Activated CD4-positive, alpha-beta T cell treated with anti-CD3 and anti-CD28 coated beads for 1 hour (primary cell): ENCODE measurements around the gene ZNF214.

Experiments used
- DNase-seq: peaks from one replicate; pipeline ENCODE4 v3.0.0-alpha.2; 2020

The ZNF214 gene

DNA sequence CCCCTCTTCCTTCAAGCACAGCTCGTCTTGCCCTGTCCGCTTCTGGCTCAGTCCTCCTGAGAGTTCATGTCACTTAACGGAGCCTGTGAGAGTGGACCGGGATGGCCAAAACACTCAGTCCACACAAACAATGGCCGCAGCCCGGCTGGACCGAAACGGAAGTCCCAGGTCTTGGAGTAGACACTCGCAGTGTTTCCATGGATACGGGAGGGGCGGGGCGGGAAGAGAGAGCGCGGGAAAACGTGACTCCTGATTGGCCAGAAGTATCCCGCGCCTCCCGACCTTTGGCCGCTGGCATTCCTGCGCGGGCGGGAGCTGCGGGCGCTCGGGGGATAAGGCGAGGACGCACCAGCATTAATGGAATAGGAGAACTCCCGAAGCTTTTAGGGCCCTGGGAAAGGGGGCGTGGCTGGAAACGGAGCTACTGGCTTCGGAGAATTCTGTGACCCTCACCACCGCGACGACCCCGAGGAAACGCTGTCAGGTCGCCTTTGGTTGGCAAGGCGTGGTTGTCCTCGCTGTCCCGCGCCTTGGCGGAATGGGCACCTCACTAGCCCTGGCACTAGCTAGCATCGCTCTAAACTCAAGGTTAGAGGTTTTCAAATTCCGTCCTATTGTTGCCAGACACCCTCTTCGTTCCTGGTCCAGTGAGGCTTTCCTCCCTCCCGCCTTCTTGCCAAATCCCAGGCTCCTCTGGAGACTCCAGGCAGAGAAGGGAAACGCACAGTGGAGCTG, at the start of gene ZNF214, which contains the start of gene NLRP14:
Gene ZNF214 (minus strand): TSS at position 164 of the 735 bp plus-strand sequence. CDS start 17,511 bp downstream, outside the sequence.
Gene NLRP14 (plus strand): TSS at position 297 of the 735 bp plus-strand sequence. CDS start 18,108 bp downstream, outside the sequence.
- DNase-seq = no peak

- DNase-seq = no peak
Measured at GRCh38 chr11:7062534-7062933, 42.4 kb upstream of the ZNF214 start.

- no peak for DNase-seq
Measured at GRCh38 chr11:7060868-7061267, 40.7 kb upstream of the ZNF214 start.

GRCh38 chr11:7057641-7058040, 37.5 kb upstream of the ZNF214 start:
- DNase-seq = no peak

- no peak for DNase-seq
Measured at GRCh38 chr11:7056828-7057513, 36.8 kb upstream of the ZNF214 start.

DNA sequence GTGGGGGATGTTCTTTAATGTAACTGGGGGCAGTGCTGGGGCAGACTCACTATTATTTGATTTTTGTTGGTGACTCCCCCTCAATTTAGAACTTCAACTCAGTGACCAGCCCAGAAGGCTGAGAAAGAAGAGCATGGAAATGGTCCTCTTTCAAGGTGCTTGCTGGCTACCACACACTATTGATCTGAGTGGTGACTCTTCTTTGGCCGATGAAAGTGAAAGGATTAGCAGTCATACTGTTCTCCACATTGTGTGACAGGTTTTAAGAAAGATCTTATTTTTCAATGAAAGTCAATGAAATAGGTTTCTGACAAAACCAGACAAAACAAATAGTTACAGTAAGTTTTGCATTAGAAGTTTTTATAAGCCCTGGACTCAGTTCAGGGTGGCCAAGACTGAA, 30.0 kb upstream of the ZNF214 start:
- no peak for DNase-seq

- DNase-seq = no peak
Measured at GRCh38 chr11:7046474-7047175, 26.5 kb upstream of the ZNF214 start.

GRCh38 chr11:7034019-7034418, 13.9 kb upstream of the ZNF214 start:
- no peak for DNase-seq

DNA sequence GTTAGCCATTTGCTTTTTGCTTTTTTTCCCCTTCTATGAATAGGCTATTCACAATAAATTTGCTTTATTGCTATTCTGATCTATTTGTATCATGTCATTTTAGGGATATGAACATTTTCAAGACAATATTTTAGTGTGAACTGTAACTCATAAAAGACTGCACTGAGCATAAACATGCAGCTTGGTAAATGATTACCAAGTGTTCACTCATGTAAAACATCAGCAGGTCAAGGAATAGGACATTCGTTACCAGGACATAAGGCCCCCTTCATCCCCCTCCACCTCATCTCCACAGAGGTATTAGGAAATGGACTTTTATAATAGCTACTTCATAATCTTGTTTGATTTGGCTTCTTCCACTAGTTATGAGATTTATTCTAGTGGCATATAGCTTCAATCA, 12.5 kb upstream of the ZNF214 start:
- DNase-seq = no peak

DNA sequence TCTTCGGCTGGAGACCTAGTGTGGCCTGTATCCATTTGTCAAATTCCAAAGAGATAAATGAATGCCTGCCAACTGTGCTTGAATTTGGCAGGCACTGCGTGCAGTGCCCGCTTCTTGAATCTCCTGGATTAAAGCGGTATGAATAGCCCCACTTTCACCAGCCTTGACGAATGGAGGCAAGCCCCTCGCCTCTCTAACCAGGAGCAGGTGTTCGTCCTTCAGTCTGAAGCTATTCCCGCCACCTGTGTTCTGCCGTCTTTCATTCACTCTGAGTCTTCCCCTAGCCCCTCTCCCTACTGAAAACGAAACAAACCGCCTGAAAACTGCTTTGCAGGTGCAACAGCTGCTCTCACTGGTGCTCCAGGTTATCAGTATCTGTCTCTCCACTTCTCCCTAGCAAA, 11.3 kb upstream of the ZNF214 start:
- DNase-seq = no peak

DNA sequence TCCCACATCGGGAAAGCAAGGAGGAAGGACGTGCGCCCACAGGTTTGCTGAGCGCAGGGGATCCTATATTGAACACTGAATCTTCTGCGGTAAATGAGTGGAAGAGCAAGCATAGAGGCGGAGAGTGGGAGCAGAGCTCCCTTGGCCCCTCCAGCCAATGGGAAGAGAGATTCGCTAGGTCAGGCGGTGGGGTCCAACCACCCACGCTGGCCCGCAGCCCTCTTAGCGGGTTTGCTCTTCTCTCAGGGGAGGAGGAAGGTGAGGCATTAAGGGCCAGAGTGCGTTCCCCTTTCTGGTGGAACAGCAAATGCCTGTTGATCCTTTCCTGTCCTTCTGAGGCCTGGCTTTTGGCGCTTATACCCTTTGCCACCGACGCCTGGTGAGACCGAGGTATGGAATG, 10.7 kb upstream of the ZNF214 start:
- no peak for DNase-seq

DNA sequence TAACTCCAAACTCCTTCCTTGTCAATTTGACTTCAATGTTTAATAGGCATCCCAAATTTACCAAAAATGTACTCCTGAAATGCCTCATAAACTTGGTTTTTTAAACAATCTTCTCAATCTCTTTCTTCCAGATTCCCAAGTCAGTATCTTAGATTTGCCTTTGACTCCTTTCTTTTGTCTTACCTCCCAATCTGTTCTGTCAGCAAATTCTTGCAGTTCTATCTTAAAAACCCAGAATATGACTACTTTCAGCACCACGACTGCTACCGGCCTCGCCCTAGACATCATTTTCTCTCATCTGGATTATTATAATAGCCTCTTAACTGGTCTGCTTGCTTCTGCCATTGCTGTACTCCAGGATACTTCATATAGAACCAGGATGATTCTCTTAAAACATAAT, 8.0 kb upstream of the ZNF214 start:
- DNase-seq = no peak

DNA sequence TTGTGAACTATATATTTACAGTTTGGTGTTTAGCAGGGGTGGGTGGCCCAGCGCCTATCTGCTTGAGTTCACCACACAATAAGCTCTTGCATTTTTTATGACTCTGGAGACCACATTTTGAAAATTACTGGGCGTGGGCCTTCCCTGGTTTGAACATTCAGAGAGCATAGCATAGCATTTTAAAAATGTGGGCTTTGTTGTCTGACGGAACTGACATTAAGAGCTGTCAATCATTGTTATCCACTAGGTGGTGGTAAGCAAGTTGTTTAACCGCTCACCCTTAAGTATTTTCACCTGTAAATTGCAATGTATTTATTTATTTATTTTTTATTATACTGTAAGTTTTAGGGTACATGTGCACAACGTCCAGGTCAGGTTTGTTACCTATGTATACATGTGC, 1.2 kb upstream of the ZNF214 start:
- no peak for DNase-seq

GRCh38 chr11:7019500-7020182, 505 bp downstream of the ZNF214 start:
- DNase-seq = no peak

- no peak for DNase-seq
Measured at GRCh38 chr11:7016011-7016410, 4.1 kb downstream of the ZNF214 start.

DNA sequence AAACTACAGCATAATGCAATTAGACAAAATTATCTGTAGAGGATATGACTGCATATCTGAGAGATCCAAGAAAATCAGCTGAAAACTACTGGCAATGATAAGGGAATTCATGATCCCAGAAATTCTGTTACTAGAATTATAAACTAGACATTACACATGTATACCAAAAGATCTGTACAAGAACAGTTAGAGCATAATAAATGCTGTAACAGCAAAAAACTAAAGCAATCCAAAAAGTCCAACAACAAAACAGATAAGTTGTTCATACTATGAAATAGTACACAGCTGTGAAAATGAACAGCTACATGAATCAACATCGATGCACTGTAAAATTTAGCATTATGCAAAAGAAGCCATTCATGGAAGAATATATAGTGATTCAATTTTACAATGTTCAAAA, 6.0 kb downstream of the ZNF214 start:
- DNase-seq = no peak

GRCh38 chr11:7004482-7004881, 15.7 kb downstream of the ZNF214 start:
- no peak for DNase-seq

DNA sequence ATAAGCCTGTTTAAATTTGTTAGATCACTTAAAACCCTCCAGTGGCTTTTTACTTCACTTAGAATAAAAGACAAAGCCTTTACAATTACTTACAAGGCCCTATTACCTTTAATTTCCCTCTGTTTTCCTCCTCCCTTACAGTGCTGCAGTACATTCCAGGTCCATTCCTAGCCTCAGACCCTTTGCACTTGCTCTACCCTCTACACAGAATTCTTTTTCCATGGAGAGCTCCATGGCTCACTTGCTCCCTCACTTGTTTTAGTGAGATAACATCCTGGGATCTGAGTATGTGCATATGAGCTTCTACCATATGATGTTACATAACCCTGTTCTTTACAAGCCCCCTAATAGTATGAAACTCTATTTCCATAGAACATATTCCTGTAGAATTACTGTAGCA, 24.4 kb downstream of the ZNF214 start:
- no peak for DNase-seq

DNA sequence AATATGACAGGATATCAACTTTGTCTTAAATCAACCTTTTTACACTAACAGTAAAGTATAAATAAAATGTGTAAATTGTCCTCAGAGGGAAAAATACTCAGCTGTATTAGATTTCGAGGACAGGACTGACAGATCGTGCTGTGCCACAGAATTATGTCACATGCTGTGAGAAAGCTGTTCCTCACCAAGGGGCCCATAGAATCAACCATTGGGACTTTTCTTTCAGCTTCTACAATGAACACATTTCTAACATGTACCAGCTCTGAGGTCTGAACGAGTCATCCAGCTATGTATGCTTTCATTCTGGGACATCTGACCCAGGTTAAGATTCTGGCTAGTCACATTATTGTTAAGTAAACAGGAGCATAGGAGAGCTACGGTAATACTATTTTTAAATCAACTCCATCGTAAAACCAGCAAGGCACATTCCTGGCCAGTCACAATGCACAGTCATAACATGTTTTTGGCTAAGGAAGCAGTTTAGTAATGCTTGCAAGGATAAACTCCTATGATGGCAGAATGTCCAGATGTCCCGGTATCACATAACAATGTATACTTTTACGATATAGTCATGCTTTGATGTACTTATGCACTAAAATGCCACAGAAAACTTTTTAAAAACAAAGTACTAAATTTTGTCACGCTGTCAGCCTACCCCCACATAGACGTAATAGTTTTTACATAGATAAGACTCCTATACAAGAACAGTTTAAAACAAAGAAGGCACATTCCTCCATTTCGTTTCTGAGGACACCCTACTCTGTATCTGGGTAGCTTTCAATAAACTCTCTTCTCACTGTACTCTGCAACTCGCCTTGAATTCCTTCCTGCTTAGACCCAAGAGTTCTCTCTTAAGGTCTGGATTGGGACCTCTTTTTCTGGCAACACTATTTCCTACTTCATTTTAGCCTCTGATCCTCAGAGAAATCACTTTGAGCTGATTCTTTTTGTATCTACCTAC, 27.4 kb downstream of the ZNF214 start:
- DNase-seq = no peak

DNA sequence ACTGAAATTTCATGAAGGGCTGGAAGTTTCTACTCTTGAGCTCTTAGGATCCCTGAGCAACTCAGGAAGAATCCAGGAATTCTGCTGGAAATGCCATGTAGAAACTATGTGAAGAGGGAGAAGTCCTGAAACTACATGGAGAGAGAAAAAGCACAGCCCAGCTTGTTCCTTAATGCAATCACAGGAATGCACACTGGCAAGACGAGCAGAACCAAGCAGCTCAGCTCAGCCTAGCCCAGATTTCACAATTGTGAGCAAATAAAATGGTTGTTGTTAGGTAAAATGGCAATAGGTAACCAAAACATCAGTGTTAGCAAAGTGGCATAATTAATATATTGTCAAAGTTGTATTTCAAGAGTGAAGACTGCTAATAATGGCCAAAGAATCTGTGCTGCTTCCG, 28.1 kb downstream of the ZNF214 start:
- DNase-seq = no peak

- DNase-seq = no peak
Measured at GRCh38 chr11:6991227-6991626, 28.9 kb downstream of the ZNF214 start.

DNA sequence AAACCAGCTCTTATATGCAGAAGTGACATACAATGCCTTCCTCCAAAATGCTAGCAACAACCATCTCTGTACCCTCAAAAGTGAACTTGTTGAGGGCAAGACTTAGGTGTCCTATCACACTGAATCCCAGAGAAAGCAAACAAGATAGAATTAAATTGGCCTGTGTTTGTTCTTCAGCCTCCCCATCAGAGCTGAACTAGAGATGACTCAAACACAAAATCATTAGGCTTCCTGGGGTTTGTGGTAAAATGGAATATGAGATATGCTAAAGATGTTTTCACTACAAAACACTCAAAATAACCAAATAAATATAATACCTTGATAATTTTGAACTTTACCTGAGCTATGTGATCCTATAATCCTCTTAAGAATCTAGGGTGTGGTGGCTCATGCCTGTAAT, 31.6 kb downstream of the ZNF214 start:
- no peak for DNase-seq
